ENCODE data around the gene HPS6. TPM values are rescaled to one million over a fixed set of nuclear protein-coding genes. Genes with fewer than 3 reads are reported as not detected.

HPS6 gene
- total and polyA plus RNA-seq, 9 of the 15 experiments (the other 6 are each of a cell fraction or from before 2014, with no cell fraction given) = 0.45 to 14.0 (median 4.5) TPM

DNA sequence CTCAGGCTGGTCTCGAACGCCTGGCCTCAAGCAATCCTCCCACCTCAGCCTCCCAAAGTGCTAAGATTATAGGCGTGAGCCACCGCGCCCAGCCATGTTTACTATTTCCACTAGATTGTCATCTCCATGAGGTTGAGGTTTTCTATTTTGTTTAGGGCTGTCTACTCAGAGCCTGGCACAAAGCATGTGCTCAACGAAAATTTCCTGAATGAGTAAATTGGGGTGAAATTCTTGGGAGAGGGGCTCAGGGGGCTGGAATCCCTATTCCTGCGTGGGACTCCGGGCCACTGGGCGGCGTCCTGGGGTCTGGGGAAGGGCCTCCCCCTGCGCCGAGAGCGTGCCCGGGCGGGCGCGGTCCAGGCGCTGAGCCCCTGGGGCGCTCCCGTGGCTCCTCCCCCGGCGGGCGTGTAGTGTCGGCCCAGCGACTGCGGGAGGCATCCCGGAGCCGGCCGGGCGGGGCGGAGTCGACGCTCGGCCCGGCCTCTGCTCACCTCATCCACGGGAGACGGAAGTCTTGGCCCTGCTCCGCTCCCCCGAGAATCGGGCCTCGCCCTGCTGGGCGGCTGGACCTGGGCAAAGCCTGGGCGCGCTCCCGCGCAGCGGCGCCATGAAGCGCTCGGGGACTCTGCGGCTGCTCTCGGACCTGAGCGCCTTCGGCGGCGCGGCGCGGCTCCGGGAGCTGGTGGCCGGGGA, at the start of gene HPS6 (continued):
- TF ChIP-seq BCL6 (CRISPR knock-in tag; IDR thresholded peaks at IDR 0.05) (no peak), TEAD4 (IDR thresholded peaks at IDR 0.05; ENCODE audit: low read length) (no peak), TEAD4 (CRISPR knock-in tag; IDR thresholded peaks at IDR 0.05; ENCODE audit: borderline replicate concordance) (no peak), RERE (CRISPR knock-in tag; IDR thresholded peaks at IDR 0.05; ENCODE audit: borderline replicate concordance) (no peak), ZKSCAN1 (IDR thresholded peaks at IDR 0.05; ENCODE audit: low read depth, low read length) (no peak), ADNP (tag; IDR thresholded peaks at IDR 0.05) (peak; percentile 94), NKRF (IDR thresholded peaks at IDR 0.05; ENCODE audit: borderline replicate concordance) (0 out of 2 replicates have a peak, but pooled peaks have one; percentile 36), GABPA (tag; conservative IDR thresholded peaks at IDR 0.05; ENCODE audit: low read depth) (peak; percentile 79), NR2F6 (CRISPR knock-in tag; IDR thresholded peaks at IDR 0.05) (no peak), FUS (optimal IDR thresholded peaks at IDR 0.05; ENCODE audit: low read depth, low read length) (no peak), ZNF146 (CRISPR knock-in tag; IDR thresholded peaks at IDR 0.05; ENCODE audit: unreplicated experiment) (no peak), ZNF133 (CRISPR knock-in tag; IDR thresholded peaks at IDR 0.05) (no peak), CREB1 (IDR thresholded peaks at IDR 0.05) (peak; percentile 93), CREB1 (CRISPR knock-in tag; IDR thresholded peaks at IDR 0.05) (peak; percentile 84), RBM17 (IDR thresholded peaks at IDR 0.05; ENCODE audit: borderline replicate concordance, low read depth, low read length) (no peak), BRD4 (IDR thresholded peaks at IDR 0.05) (no peak), SMC3 (conservative IDR thresholded peaks at IDR 0.05; ENCODE audit: insufficient read depth, low read depth, low read length) (0 out of 2 replicates have a peak, but pooled peaks have one; percentile 9)
- TF ChIP-seq, protein P1, sequence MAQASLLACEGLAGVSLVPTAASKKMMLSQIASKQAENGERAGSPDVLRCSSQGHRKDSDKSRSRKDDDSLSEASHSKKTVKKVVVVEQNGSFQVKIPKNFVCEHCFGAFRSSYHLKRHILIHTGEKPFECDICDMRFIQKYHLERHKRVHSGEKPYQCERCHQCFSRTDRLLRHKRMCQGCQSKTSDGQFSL (CRISPR knock-in tag; IDR thresholded peaks at IDR 0.05) = no peak
- TF ChIP-seq, protein P1 (tag; IDR thresholded peaks at IDR 0.05) = no peak
- TF ChIP-seq, protein P2, sequence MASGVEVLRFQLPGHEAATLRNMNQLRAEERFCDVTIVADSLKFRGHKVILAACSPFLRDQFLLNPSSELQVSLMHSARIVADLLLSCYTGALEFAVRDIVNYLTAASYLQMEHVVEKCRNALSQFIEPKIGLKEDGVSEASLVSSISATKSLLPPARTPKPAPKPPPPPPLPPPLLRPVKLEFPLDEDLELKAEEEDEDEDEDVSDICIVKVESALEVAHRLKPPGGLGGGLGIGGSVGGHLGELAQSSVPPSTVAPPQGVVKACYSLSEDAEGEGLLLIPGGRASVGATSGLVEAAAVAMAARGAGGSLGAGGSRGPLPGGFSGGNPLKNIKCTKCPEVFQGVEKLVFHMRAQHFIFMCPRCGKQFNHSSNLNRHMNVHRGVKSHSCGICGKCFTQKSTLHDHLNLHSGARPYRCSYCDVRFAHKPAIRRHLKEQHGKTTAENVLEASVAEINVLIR (CRISPR knock-in tag; IDR thresholded peaks at IDR 0.05) = peak; percentile 71

Data from K562 (cell line).